Measurements from ENCODE around the gene PAX1. TPM values are rescaled to one million over a fixed set of nuclear protein-coding genes. Genes with fewer than 3 reads are reported as not detected.

The PAX1 gene
- total and polyA plus RNA-seq, 9 of the 15 experiments (the other 6 are each of a cell fraction or from before 2014, with no cell fraction given) = not detected

GRCh38 chr20:21713470-21713869 is 8.0 kb downstream of the PAX1 start:
- no peaks in the 10 kb centered on the region for H4K20me1 ChIP-seq (replicated peaks; ENCODE audit: control insufficient read depth, insufficient read depth, low read length)
- H3K9ac ChIP-seq (ENCODE audit: insufficient read depth in 1 of 2, low read depth in 2 of 2, low read length in 2 of 2) = no peak overlapping the region
- WGBS (ENCODE audit: insufficient coverage, low coverage, missing lambda C conversion rate) = 3% methylated on average over 8 of the region's 15 CpGs
- H3K36me3 ChIP-seq (ENCODE audit: control insufficient read depth, insufficient read depth, low read length) = no peaks in the 10 kb centered on the region
- no peaks in the 10 kb centered on the region for H3K9me1 ChIP-seq (ENCODE audit: control insufficient read depth, insufficient read depth, low read length)
- ATAC-seq = no peak
- no peak overlapping the region for H2AFZ ChIP-seq (ENCODE audit: low read depth, low read length)
- H3K4me3 ChIP-seq = no peak overlapping the region
- no peaks in the 10 kb centered on the region for H3K79me2 ChIP-seq (ENCODE audit: control insufficient read depth, insufficient read depth, low read length)
- no peak overlapping the region for H3K27ac ChIP-seq (ENCODE audit: extremely low read depth, low read depth, low read length)
- no peak overlapping the region for H3K4me2 ChIP-seq (ENCODE audit: insufficient read depth, low read length)
- peaks cover 0 to 26% of the 10 kb centered on the region in 2 experiments; a peak in 3 of 5 replicates for H3K27me3 ChIP-seq (ENCODE audit: control insufficient read depth in 2 of 2, insufficient read depth in 2 of 2, low read length in 2 of 2)
- no peaks in the 10 kb centered on the region for H3K9me3 ChIP-seq (replicated peaks; ENCODE audit: control insufficient read depth, insufficient read depth, low read depth, low read length)
- ChIA-PET POLR2A (no interaction called here), CTCF (ENCODE audit: low intra/inter-chr PET ratio) (no interaction called here)
- TF ChIP-seq FOXP4 (CRISPR knock-in tag; IDR thresholded peaks at IDR 0.05; ENCODE audit: borderline replicate concordance) = no peak
- no peak for TF ChIP-seq MTA2 (IDR thresholded peaks at IDR 0.05; ENCODE audit: low read depth)
- no peak for TF ChIP-seq ZNF277 (CRISPR knock-in tag; IDR thresholded peaks at IDR 0.05; ENCODE audit: borderline replicate concordance)
- 0 out of 2 replicates have a peak, but pooled peaks have one; percentile 27 for TF ChIP-seq CEBPB (tag; IDR thresholded peaks at IDR 0.05)
- TF ChIP-seq ZNF699 (CRISPR knock-in tag; IDR thresholded peaks at IDR 0.05; ENCODE audit: insufficient replicate concordance) = no peak
- TF ChIP-seq POLR2A (conservative IDR thresholded peaks at IDR 0.05) = no peak
- TF ChIP-seq YBX1 (IDR thresholded peaks at IDR 0.05) = no peak
- TF ChIP-seq ELF4 (CRISPR knock-in tag; IDR thresholded peaks at IDR 0.05) = no peak
- BruUV-seq (replicated peaks) = no TSS peak
- in situ Hi-C loops (cut with MboI) (no loop called here), intact Hi-C loops (cut with micrococcal nuclease) (no loop called here)
- FAIRE-seq = no peak
- 0 out of 5 replicates have a peak, but pooled peaks cover 0 to 4% of the 10 kb centered on the region in 2 experiments for H3K4me1 ChIP-seq (replicated peaks in 1 of 2; ENCODE audit: control insufficient read depth in 2 of 2, insufficient read depth in 2 of 2, low read length in 2 of 2)
- DNase-seq (ENCODE audit: extremely low read depth in 1 of 4, low spot score in 3 of 4) = no peak
